ENCODE measurements around the gene LTK.

DNA sequence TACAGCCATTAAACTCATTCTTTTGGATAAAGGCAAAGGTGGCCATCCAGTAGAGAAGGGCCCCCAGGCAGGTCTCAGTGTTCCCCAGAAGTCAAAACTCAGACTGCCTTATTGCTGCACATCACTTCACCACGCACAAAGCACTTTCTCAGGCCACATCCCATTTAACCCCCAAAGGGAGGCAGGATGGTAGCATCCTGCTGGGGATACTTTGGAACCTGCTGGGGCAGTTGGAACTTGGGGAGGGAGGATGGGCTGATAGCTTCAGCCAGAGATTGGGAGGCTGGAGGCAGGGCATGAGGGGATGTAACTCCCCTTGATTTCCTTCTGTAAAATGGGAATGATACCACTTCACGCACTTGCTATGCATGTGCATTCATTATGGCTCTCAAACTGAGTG lies 15.0 kb downstream of the LTK start:
- TF ChIP-seq, protein P1, sequence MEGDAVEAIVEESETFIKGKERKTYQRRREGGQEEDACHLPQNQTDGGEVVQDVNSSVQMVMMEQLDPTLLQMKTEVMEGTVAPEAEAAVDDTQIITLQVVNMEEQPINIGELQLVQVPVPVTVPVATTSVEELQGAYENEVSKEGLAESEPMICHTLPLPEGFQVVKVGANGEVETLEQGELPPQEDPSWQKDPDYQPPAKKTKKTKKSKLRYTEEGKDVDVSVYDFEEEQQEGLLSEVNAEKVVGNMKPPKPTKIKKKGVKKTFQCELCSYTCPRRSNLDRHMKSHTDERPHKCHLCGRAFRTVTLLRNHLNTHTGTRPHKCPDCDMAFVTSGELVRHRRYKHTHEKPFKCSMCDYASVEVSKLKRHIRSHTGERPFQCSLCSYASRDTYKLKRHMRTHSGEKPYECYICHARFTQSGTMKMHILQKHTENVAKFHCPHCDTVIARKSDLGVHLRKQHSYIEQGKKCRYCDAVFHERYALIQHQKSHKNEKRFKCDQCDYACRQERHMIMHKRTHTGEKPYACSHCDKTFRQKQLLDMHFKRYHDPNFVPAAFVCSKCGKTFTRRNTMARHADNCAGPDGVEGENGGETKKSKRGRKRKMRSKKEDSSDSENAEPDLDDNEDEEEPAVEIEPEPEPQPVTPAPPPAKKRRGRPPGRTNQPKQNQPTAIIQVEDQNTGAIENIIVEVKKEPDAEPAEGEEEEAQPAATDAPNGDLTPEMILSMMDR (IDR thresholded peaks at IDR 0.05; ENCODE audit: low read length) = no peak
- TF ChIP-seq EZH2 (IDR thresholded peaks at IDR 0.05; ENCODE audit: borderline replicate concordance, low read length) = no peak
